ENCODE measurements around the gene CCDC74A. TPM values are rescaled to one million over a fixed set of nuclear protein-coding genes. Genes with fewer than 3 reads are reported as not detected.

Gene CCDC74A
- 1 to 10 TPM; 2.6 to 3.8 TPM for total RNA-seq

GRCh38 chr2:131527131-131528001, at the start of gene CCDC74A:
TSS of gene CCDC74A (plus strand) at chr2:131527888. CDS start at chr2:131527971, 83 bp downstream.

GRCh38 chr2:131492015-131492417, 35.7 kb upstream of the CCDC74A start, which contains the start of gene MZT2A:
TSS of gene MZT2A (minus strand) at chr2:131492397. CDS start at chr2:131492376, 21 bp downstream.

Small RNA genes lying within 50 kb of the gene (microRNA-seq; reads per million reads assigned to microRNA genes)
- gene MIR4784 (ENCODE audit: borderline microRNAs expressed, borderline replicate concordance): not detected

Other genes starting within 250 kb of the CCDC74A start
- not detected for gene RAB6D, start 163.7 kb upstream of the CCDC74A start, total RNA-seq
- not detected for gene TUBA3D, start 51.8 kb upstream of the CCDC74A start, total RNA-seq
- gene MZT2A, start 35.5 kb upstream of the CCDC74A start, total RNA-seq: 100 to 1,000 TPM; 265 to 267 TPM

Measured in activated naive CD4-positive, alpha-beta T cell treated with anti-CD3 and anti-CD28 coated beads, Interleukin-2, amount 10 ng/mL, durations not matched to agents 5 hours and 36 hours (primary cell).